NCI-H146 (cell line): ENCODE measurements around the gene TMEFF2.

ENCODE experiments used
- DNase-seq: peaks from one replicate; lab custom pipeline; 2025; lab: John Stamatoyannopoulos, UW

Gene TMEFF2

GRCh38 chr2:192064459-192064858 lies 130.3 kb downstream of the TMEFF2 start:
- DNase-seq: no peak

- DNase-seq: no peak
Observed at GRCh38 chr2:192060161-192060560, 134.6 kb downstream of the TMEFF2 start.

DNA sequence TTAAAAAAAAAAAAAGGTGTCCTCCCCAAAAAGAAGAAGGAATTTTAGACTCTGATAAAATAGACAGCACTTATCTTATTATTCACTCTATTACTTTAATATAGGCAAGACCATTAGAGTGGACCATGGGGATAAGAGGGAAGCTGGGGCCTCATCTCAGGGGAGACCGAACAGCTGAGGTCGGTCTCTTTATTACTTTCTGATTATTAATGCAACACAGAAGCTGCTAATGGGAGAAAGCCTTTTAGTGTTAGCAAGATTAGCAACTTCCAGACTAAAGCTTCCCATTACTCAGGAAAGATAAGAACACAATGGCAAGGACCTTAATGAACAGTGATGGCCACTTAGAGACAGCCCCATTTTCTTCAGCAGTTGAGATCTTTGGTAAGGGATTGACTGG lies 135.5 kb downstream of the TMEFF2 start:
- no peak for DNase-seq

- DNase-seq: no peak
Observed at GRCh38 chr2:192053921-192054320, 140.8 kb downstream of the TMEFF2 start.

GRCh38 chr2:192051533-192051932 lies 143.2 kb downstream of the TMEFF2 start:
- DNase-seq: peak; percentile 29

DNA sequence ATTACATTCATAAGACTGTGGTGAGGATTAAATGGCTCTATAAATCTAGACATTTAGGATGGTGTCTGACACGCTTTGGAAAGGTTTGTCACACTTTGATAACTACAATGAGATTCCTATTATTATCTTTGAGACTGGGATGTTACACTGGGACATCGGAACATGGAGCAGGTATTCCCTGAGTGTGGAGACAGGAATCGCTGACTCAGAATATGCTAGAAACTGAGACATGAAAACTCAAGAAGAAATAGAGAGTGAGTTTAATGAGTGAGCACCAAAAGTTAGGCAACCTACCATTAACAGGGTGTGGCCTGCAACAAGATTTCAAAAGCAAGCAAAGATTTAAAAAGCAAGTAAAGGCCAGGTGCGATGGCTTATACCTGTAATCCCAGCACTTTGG lies 145.4 kb downstream of the TMEFF2 start:
- no peak for DNase-seq

GRCh38 chr2:192047315-192048107 lies 147.2 kb downstream of the TMEFF2 start:
- no peak for DNase-seq

- DNase-seq: no peak
Observed at GRCh38 chr2:192044496-192044895, 150.2 kb downstream of the TMEFF2 start.

DNA sequence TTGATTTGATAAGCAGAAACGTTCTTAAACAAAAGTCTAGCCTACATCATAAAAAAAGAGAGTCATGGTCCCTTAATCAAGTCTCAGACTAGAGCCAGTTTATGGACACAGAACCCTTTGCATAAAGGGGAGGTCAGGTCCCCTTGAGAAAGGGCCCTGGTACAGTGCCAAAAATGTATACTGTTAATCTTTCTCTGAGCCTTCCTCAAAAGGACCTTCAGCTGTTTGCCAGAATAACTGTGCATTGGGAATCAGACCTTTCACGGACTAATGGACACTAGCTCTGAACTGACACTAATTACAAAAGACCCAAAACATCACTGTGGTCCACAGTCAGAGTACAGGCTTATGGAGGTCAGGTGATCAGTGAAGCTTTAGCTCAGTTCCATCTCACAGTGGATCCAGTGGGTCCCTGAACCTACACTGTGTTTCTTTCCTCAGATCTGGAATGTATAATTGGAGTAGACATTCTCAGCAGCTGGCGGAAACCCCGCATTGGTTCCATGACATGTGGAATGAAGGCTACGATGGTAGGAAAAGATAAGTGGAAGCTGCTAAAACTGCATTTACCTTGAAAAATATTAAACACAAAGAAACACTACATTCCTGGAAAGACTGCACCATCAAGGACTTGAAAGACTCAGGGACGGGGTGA lies 151.4 kb downstream of the TMEFF2 start:
- no peak for DNase-seq

DNA sequence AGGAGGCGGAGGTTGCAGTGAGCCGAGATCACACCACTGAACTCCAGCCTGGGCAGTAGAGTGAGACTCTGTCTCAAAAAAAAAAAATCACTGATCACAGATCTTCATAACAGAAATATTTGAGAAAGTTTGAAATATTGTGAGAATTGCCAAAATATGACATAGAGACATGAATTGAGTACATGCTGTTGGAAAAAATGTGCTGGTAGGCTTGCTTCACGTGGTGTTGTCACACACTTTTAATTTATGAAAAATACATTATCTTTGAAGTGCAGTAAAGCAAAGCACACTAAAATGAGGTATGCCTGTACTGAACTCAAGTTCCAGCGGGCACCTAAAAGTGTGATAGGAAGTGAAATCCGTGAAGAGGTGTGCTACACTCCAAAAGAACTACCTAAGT lies 152.6 kb downstream of the TMEFF2 start:
- DNase-seq: no peak

- no peak for DNase-seq
Observed at GRCh38 chr2:192038110-192038509, 156.6 kb downstream of the TMEFF2 start.

- DNase-seq: peak; percentile 3
Observed at GRCh38 chr2:192035731-192036442, 158.8 kb downstream of the TMEFF2 start.

DNA sequence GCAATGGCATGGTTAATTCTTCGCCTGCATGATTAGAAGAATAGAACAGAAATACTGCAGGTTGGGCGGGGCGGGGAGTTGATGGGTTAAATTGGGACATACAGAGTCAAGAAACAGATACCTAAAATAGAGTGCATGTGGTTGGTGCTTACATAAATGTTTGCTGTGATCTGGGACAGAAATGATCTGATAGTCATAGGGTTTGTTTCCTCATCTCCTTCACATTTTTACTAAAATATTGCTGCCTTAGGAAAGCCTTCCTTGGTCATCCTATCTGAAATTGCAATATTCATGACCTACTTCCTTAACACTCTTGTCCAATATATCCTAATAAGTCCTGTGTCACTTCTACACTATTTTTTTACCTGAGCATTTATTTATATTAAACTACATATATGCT lies 163.9 kb downstream of the TMEFF2 start:
- DNase-seq: no peak

DNA sequence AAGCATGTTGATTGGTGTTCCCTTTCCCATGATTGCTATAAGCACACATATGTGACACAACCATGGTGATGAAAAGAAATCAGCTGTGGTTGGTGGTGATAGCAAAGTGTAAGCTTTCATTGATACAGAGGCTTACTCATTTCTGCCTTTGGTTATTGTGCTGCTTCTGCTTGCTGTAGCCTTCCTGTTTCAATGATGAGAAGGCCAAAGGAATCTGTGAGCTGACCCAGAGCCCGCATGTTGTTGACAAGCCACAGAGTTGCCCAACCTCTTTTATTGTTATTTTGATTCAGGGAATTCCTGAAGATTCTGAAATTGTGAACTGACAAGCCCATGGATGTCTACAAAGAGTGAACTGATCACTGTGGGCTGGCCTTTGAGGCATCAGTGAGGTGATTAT lies 164.4 kb downstream of the TMEFF2 start:
- no peak for DNase-seq

DNA sequence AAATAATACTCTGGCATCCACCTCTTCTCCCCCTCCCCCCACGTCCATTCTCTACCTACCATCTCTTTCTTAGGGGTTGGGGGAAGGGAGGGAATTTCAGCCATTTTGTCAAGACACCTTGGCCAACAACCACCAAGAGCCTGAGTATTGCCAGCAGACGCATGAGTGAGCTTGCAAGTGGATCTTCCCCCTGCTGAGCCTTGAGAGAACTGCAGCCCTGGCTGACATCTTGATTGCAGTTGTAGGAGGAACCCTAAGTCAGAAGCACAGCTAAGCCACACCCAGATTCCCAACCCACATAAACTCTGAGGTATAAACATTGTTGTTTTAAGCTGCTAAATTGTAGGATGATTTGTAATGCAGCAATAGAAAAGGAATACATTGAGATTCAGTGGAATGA lies 165.6 kb downstream of the TMEFF2 start:
- no peak for DNase-seq

- DNase-seq: no peak
Observed at GRCh38 chr2:192026825-192027120, 168.0 kb downstream of the TMEFF2 start.

DNA sequence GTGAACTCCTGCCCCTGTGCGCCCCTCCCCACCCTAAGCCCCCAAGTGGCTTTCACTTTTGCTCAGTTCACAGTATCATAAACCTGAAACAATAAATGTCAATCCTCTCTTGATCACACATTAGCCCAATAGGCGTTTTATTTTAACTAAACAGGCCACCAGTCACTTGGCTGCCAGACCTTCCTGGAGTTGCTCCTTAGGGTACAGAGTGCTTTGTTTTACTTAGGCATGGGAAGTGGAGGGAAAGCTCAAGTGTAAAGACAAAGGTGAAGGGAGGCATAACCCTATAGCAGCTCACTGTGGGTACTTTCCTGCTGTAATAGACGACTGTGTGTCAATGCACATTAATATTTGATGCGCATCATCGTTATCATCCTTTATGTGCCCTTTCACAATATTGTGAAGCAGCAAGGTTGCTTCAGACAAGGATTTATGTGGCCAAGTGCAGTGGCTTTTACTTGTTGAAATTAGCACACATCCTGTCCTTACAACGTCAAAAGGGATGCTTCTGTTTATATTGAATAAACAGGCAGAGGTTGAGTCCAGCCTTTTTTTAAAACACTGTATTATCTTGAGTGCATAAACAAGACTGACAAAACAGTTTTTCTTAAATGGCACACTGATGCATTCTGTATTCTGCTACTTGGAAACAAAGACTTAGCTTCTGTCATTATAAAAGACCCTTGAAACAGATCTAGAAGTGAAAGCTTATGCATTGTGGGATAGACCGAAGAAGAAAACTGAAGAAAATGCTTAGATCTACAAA lies 168.5 kb downstream of the TMEFF2 start:
- DNase-seq: no peak

DNA sequence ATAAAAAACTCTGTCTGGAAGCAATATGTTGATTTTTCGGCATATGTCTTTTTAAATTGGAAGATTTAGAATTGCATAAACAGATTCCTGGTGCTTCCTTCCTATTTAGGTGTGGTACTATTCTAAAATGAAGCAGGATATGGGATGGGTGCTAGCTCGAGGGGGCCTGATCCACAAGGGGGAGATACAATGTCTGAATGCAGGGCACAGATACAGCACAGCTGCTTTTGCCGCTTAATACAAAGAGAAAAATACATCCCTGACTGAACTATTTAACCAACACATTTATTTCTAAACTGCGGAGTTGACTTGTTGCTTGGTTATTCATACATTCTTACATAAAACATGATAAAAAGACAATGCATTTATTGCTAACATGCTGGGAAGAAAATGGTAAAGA lies 169.1 kb downstream of the TMEFF2 start:
- no peak for DNase-seq

DNA sequence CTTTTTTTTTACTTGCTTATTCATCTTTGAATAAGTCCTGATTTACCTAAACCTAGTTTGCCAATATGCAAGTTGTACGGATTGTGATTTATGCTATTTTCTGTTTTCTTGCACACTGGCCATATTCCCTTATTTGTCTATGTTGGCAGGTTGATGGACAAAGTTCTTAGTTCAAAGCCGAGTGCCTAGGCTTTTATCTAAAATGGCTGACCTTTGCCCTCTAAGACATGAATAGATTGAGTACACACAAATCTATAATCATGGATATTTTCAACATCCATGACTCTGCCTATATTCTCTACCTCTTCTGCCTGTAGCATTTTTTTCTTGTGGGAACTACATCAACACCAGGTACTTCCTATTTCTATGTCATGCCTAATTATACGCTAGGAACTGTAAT lies 171.7 kb downstream of the TMEFF2 start:
- no peak for DNase-seq

GRCh38 chr2:192017844-192018243 lies 176.9 kb downstream of the TMEFF2 start:
- DNase-seq: no peak

DNA sequence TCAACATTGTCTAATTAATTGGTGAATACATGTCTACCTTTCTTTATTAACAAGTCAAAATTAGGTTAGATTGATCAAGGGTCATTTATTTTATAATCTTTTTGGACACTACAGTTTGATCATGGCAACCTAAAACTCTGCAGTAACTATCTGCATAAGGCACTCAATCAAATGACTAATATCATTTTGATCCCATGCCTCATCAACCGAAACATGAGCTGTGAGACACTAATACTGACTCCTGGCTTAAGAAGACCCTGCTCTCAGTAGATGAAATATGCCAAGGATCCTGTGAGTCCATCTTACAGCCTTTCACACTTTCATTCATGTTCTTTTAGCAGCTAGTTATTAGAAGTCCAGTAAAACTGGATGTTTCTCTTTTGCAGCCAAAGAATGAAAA lies 178.5 kb downstream of the TMEFF2 start:
- no peak for DNase-seq

GRCh38 chr2:192013211-192013610 lies 181.5 kb downstream of the TMEFF2 start:
- no peak for DNase-seq

DNA sequence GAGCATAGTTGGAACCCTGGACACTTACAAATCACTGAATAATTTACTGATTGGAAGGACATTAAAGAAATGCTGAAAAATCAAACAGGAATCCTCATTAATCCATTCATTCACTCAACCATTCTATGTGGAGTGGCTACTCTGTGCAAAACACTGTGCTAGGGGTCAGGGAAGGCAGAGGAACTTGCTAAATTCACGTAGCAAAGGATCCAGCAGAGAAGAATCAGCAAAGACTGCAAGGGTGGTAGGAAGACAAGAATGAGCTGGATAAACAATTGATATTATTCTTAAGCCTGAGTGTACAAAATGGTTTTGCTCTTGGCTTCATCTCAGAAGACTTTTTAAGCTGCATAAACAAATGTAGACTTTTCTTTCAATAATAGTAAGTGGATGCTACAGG lies 183.5 kb downstream of the TMEFF2 start:
- no peak for DNase-seq
